ENCODE results near the gene MT1M. TPM values are rescaled to one million over a fixed set of nuclear protein-coding genes. Genes with fewer than 3 reads are reported as not detected.

MT1M gene
- total RNA-seq, 4 donors from 2014 or later = 3.7 to 74.9 (median 14.9) TPM

DNA sequence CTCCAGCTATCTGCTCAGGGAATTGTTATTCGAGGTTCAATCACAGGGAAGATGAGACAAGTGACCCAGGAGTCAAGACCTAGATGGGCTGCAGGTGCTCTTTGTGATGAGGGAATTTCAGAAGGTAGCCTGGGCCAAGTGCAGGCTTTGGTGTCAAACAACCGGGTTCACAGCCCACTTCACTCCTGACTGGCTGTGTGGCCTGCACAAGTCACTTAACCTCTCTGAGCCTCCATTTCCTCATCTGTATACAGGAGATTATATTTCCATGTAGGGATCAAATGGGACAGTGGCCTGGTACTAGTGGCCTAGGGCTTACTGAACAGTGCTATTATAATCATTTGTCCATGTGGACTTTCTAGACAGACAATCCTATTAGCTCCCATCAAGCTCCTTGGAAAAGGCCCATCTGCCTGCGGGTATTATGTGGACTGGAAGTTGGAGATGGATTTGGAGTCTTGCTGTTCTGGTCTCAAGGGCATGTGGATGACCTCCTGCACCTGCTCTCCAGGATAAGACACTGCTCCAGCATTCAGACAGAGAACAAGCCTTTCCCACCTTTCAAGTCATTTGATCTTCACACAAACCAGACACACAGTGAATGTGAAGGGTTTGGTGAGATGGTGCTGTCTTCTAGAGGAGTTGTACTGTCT, 46.7 kb downstream of the MT1M start:
- intact Hi-C loops (cut with DNase I) = no loop called here
- Histone ChIP-seq H3K4me3 (no peak overlapping the region), H3K27ac (replicated peaks in 1 of 4) (no peak overlapping the region), H3K4me1 (peaks cover 35 to 43% (median 37%) of the 10 kb centered on the region in 4 donors), H3K27me3 (peaks cover 0 to 32% (median 10%) of the 10 kb centered on the region in 4 donors), H3K36me3 (no peaks in the 10 kb centered on the region), H3K9me3 (no peaks in the 10 kb centered on the region)
- no peak for DNase-seq (ENCODE audit: extremely low spot score)
- WGBS = 100% methylated on average over 3 of the region's 3 CpGs
- TF ChIP-seq EP300 (IDR thresholded peaks at IDR 0.05) (no peak), POLR2AphosphoS5 (IDR thresholded peaks at IDR 0.05) (no peak), POLR2A (IDR thresholded peaks at IDR 0.05; ENCODE audit: low read depth) (no peak)
- TF ChIP-seq, protein P1, sequence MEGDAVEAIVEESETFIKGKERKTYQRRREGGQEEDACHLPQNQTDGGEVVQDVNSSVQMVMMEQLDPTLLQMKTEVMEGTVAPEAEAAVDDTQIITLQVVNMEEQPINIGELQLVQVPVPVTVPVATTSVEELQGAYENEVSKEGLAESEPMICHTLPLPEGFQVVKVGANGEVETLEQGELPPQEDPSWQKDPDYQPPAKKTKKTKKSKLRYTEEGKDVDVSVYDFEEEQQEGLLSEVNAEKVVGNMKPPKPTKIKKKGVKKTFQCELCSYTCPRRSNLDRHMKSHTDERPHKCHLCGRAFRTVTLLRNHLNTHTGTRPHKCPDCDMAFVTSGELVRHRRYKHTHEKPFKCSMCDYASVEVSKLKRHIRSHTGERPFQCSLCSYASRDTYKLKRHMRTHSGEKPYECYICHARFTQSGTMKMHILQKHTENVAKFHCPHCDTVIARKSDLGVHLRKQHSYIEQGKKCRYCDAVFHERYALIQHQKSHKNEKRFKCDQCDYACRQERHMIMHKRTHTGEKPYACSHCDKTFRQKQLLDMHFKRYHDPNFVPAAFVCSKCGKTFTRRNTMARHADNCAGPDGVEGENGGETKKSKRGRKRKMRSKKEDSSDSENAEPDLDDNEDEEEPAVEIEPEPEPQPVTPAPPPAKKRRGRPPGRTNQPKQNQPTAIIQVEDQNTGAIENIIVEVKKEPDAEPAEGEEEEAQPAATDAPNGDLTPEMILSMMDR (IDR thresholded peaks at IDR 0.05) = no peak

- H3K27me3 ChIP-seq = peaks cover 0 to 26% (median 10%) of the 10 kb centered on the region in 4 donors
- no peaks in the 10 kb centered on the region for H3K36me3 ChIP-seq
- WGBS = 86% methylated on average over 6 of the region's 6 CpGs
- TF ChIP-seq, protein P1 (IDR thresholded peaks at IDR 0.05) = no peak
- no peak for TF ChIP-seq POLR2AphosphoS5 (IDR thresholded peaks at IDR 0.05)
- no peak for DNase-seq (ENCODE audit: extremely low spot score)
- H3K4me1 ChIP-seq = peaks cover 36 to 49% (median 43%) of the 10 kb centered on the region in 4 donors
- no peak overlapping the region for H3K27ac ChIP-seq (replicated peaks in 1 of 4)
- no peaks in the 10 kb centered on the region for H3K9me3 ChIP-seq
- intact Hi-C loops (cut with DNase I) = loop anchor here (5.0 kb wide), 1 partner anchor 43 kb away; the partner anchor contains the start of gene MT1A
- no peak overlapping the region for H3K4me3 ChIP-seq
These were observed 47.4 kb downstream of the MT1M start for GRCh38 chr16:56679818-56680217.

- Histone ChIP-seq H3K36me3 (no peaks in the 10 kb centered on the region), H3K27ac (replicated peaks in 1 of 4) (peak within 1 kb of the TSS; percentile 67 to 86 (median 84)), H3K27me3 (peaks cover 0 to 3% (median 0%) of the 10 kb centered on the region in 4 donors), H3K9me3 (peaks cover 0 to 7% (median 5%) of the 10 kb centered on the region in 4 donors), H3K4me1 (peaks cover 35 to 50% (median 42%) of the 10 kb centered on the region in 4 donors), H3K4me3 (peak within 1 kb of the TSS; percentile 51 to 68 (median 62))
- WGBS = 1% methylated on average over 16 of the region's 49 CpGs
- DNase-seq (ENCODE audit: extremely low spot score) = peak; percentile 98
- intact Hi-C loops (cut with DNase I) = loop anchor here (2.0 to 5.0 kb wide), 2 partner anchors 45 to 73 kb away; partner anchors contain the start of genes MT1A and MT2A
- TF ChIP-seq POLR2AphosphoS5 (IDR thresholded peaks at IDR 0.05) (peak; percentile 95 to 99), POLR2A (IDR thresholded peaks at IDR 0.05; ENCODE audit: low read depth) (peak; percentile 99), EP300 (IDR thresholded peaks at IDR 0.05) (peak; percentile 98)
- TF ChIP-seq, protein P1 (IDR thresholded peaks at IDR 0.05) = no peak
These were observed 49.7 kb downstream of the MT1M start, which contains the start of gene MT1X for GRCh38 chr16:56681939-56682702. MT1X (plus strand) TSS chr16:56682470; CDS start chr16:56682541, 71 bp downstream.

DNA sequence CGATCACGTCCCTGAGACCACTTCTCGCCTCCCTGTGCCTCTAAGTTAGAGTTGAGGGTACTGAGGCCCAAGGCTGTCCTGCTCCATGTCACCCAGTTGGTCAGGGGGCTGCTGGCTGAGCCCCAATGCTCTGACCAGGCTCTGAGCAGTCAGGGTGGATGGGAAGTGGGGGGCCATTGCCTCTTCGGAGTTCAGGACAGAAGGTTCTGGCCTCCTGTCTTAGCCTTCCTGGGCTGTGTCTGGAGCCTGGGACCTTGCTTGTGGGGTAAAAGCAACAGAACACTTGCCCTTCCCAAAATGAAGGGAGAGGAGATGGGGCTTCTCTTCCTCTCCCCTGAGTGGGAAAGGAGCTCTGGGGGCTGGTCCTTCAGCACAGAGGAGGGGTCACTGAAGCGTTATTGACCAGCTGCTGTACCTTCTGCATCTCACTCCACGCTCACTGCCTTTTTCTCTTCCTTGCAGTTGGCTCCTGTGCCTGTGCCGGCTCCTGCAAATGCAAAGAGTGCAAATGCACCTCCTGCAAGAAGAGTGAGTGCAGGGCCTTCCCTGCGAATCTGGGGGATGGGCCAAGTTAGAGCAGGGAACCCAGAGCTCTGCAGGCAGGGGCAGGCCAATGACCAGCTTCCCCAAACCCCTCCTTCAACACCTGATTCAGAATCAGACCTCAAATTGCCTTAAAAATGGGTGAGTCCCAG, 50.4 kb downstream of the MT1M start:
- no peaks in the 10 kb centered on the region for H3K27me3 ChIP-seq
- peak overlapping the region; percentile 67 to 86 (median 84) for H3K27ac ChIP-seq (replicated peaks in 1 of 4)
- intact Hi-C loops (cut with DNase I) = loop anchor here (2.0 to 5.0 kb wide), 2 partner anchors 46 to 74 kb away; partner anchors contain the start of genes MT1A and MT2A
- 38% methylated on average over 7 of the region's 8 CpGs for WGBS
- H3K4me1 ChIP-seq = peaks cover 35 to 50% (median 42%) of the 10 kb centered on the region in 4 donors
- H3K9me3 ChIP-seq = peaks cover 0 to 7% (median 6%) of the 10 kb centered on the region in 4 donors
- no peaks in the 10 kb centered on the region for H3K36me3 ChIP-seq
- H3K4me3 ChIP-seq = peak overlapping the region; percentile 51 to 68 (median 62)
- no peak for TF ChIP-seq EP300 (IDR thresholded peaks at IDR 0.05)
- no peak for TF ChIP-seq POLR2AphosphoS5 (IDR thresholded peaks at IDR 0.05)
- TF ChIP-seq POLR2A (IDR thresholded peaks at IDR 0.05; ENCODE audit: low read depth) = no peak
- TF ChIP-seq, protein P1 (IDR thresholded peaks at IDR 0.05) = no peak
- no peak for DNase-seq (ENCODE audit: extremely low spot score)

Other genes with a start within 250 kb of the MT1M start
- gene AMFR, start 207.1 kb upstream of the MT1M start, total RNA-seq = 100 to 1,000 TPM; 150 to 205 (median 179) TPM
- 10 to 100 TPM; 35.5 to 46.7 (median 39.9) TPM for gene NUDT21, start 181.3 kb upstream of the MT1M start, total RNA-seq
- gene OGFOD1, start 181.1 kb upstream of the MT1M start, total RNA-seq = 10 to 100 TPM; 18.3 to 47.1 (median 33.1) TPM
- 10 to 100 TPM; 33.2 to 47.8 (median 39.0) TPM for gene BBS2, start 112.6 kb upstream of the MT1M start, total RNA-seq
- not detected for gene MT4, start 67.6 kb upstream of the MT1M start, total RNA-seq
- 10 to 100 TPM in 1 of 4 donors, 1 to 10 TPM in 3; 2.0 to 12.5 (median 4.1) TPM for gene MT3, start 43.1 kb upstream of the MT1M start, total RNA-seq
- 100 to 1,000 TPM in 3 of 4 donors, 10 to 100 TPM in 1; 27.0 to 528 (median 116) TPM for gene MT2A, start 24.1 kb upstream of the MT1M start, total RNA-seq
- 100 to 1,000 TPM in 3 of 4 donors, 10 to 100 TPM in 1; 57.7 to 428 (median 146) TPM for gene MT1E, start 6.9 kb upstream of the MT1M start, total RNA-seq
- 100 to 1,000 TPM in 1 of 4 donors, 10 to 100 TPM in 1, 1 to 10 TPM in 1, not detected in 1; 1.7 to 371 (median 21.3) TPM for gene MT1A, start 6.0 kb downstream of the MT1M start, total RNA-seq
- not detected for gene MT1B, start 19.2 kb downstream of the MT1M start, total RNA-seq
- 1 to 10 TPM; 2.1 to 7.1 (median 5.0) TPM for gene MT1F, start 25.3 kb downstream of the MT1M start, total RNA-seq
- gene MT1G, start 35.4 kb downstream of the MT1M start, total RNA-seq = 10 to 100 TPM in 2 of 4 donors, 1 to 10 TPM in 1, not detected in 1; 4.9 to 59.0 (median 19.0) TPM
- gene MT1H, start 37.2 kb downstream of the MT1M start, total RNA-seq = not detected
- gene MT1X, start 49.8 kb downstream of the MT1M start, total RNA-seq = 1,000 to 10,000 TPM in 1 of 4 donors, 100 to 1,000 TPM in 3; 283 to 1,221 (median 512) TPM
- gene NUP93, start 97.5 kb downstream of the MT1M start, total RNA-seq = 10 to 100 TPM; 34.0 to 47.5 (median 36.5) TPM
- not detected for gene SLC12A3, start 232.5 kb downstream of the MT1M start, total RNA-seq

All from esophagus muscularis mucosa (tissue), 4 donors.